H9 (cell line): Measurements from ENCODE around the gene FBXL7. TPM values are rescaled to one million over a fixed set of nuclear protein-coding genes. Genes with fewer than 3 reads are reported as not detected.

Experiments
- DNase-seq: peaks from one replicate; pipeline ENCODE4 v3.0.0-alpha.2; 2017
- H2AFZ ChIP-seq: one replicate; pipeline ENCODE4 v1.6.1; 2013; ENCODE audit warnings: mild to moderate bottlenecking, low read length, control low read depth, moderate library complexity
- H2AK5ac ChIP-seq: 2 replicates; pipeline ENCODE4 v1.6.1; 2013; ENCODE audit warnings: low read length, control low read depth, mixed read lengths; ENCODE audit not compliant: insufficient read length
- H2BK120ac ChIP-seq: one replicate; pipeline ENCODE4 v1.6.1; 2013; ENCODE audit warnings: low read depth, mild to moderate bottlenecking, low read length, control low read depth, inconsistent platforms; ENCODE audit not compliant: poor library complexity, severe bottlenecking
- H2BK12ac ChIP-seq: 2 replicates; pipeline ENCODE4 v1.6.1; 2013; ENCODE audit warnings: low read length, control low read depth, mixed read lengths, low read depth; ENCODE audit not compliant: insufficient read length
- H2BK15ac ChIP-seq: 2 replicates; pipeline ENCODE4 v1.6.1; 2013; ENCODE audit warnings: low read depth, low read length, control low read depth
- H2BK20ac ChIP-seq: one replicate; pipeline ENCODE4 v1.6.1; 2013; ENCODE audit warnings: low read depth, mild to moderate bottlenecking, low read length, control low read depth, inconsistent platforms; ENCODE audit not compliant: poor library complexity, severe bottlenecking
- H2BK5ac ChIP-seq: 2 replicates; pipeline ENCODE4 v1.6.1; 2013; ENCODE audit warnings: low read length, control low read depth, mixed read lengths; ENCODE audit not compliant: insufficient read length
- H3K14ac ChIP-seq: 2 replicates; pipeline ENCODE4 v1.6.1; 2013; ENCODE audit warnings: low read length, control low read depth; ENCODE audit not compliant: insufficient read depth
- H3K18ac ChIP-seq: 2 replicates; pipeline ENCODE4 v1.6.1; 2013; ENCODE audit warnings: low read depth, mild to moderate bottlenecking, mixed read lengths, low read length, control low read depth; ENCODE audit not compliant: insufficient read length
- H3K23ac ChIP-seq: 2 replicates; pipeline ENCODE4 v1.6.1; 2013; ENCODE audit warnings: low read length, control low read depth, mixed read lengths, low read depth; ENCODE audit not compliant: insufficient read length
- H3K23me2 ChIP-seq: 2 replicates; pipeline ENCODE4 v1.6.1; 2013; ENCODE audit warnings: low read depth, mild to moderate bottlenecking, mixed read lengths, low read length, control low read depth; ENCODE audit not compliant: insufficient read length, poor library complexity, severe bottlenecking
- H3K27ac ChIP-seq: 2 replicates; pipeline ENCODE4 v1.5.1; 2013; ENCODE audit warnings: low read length, control low read depth, mixed read lengths, low read depth; ENCODE audit not compliant: insufficient read length
- H3K27me3 ChIP-seq: 2 replicates; pipeline ENCODE4 v1.6.1; 2013; ENCODE audit warnings: low read length, control low read depth, inconsistent platforms; ENCODE audit not compliant: insufficient read depth
- H3K4ac ChIP-seq: 2 replicates; pipeline ENCODE4 v1.6.1; 2013; ENCODE audit warnings: low read depth, mild to moderate bottlenecking, control low read depth, inconsistent platforms, low read length, moderate library complexity
- H3K4me1 ChIP-seq: 2 replicates; pipeline ENCODE4 v1.6.1; 2013; ENCODE audit warnings: low read length, control low read depth, inconsistent platforms; ENCODE audit not compliant: insufficient read depth
- H3K4me2 ChIP-seq: 2 replicates; pipeline ENCODE4 v1.6.1; 2013; ENCODE audit warnings: low read length, control low read depth, mixed read lengths; ENCODE audit not compliant: insufficient read length, insufficient read depth
- H3K56ac ChIP-seq: 2 replicates; pipeline ENCODE4 v1.6.1; 2013; ENCODE audit warnings: low read depth, mild to moderate bottlenecking, mixed read lengths, low read length, control low read depth; ENCODE audit not compliant: insufficient read length
- H3K79me1 ChIP-seq: 2 replicates; pipeline ENCODE4 v1.6.1; 2013; ENCODE audit warnings: low read depth, mild to moderate bottlenecking, moderate library complexity, low read length, control low read depth, inconsistent platforms; ENCODE audit not compliant: insufficient read depth, poor library complexity, severe bottlenecking
- H3K79me2 ChIP-seq: 2 replicates; pipeline ENCODE4 v1.6.1; 2013; ENCODE audit warnings: low read length, control low read depth, inconsistent platforms; ENCODE audit not compliant: insufficient read depth
- H3K9ac ChIP-seq: 2 replicates; pipeline ENCODE4 v1.6.1; 2013; ENCODE audit warnings: low read length, control low read depth, mixed read lengths; ENCODE audit not compliant: insufficient read length; ENCODE audit errors: extremely low read depth
- H3K9me3 ChIP-seq: one replicate; pipeline ENCODE4 v1.6.1; 2013; ENCODE audit warnings: low read depth, low read length, inconsistent platforms; ENCODE audit not compliant: control insufficient read depth
- H3T11ph ChIP-seq: one replicate; pipeline ENCODE4 v1.6.1; 2013; ENCODE audit warnings: mild to moderate bottlenecking, low read length, control low read depth, inconsistent platforms
- H4K20me1 ChIP-seq: one replicate; pipeline ENCODE4 v1.6.1; 2013; ENCODE audit not compliant: control insufficient read depth, insufficient read length, insufficient read depth
- H4K5ac ChIP-seq: 2 replicates; pipeline ENCODE4 v1.6.1; 2013; ENCODE audit warnings: low read depth, mild to moderate bottlenecking, mixed read lengths, low read length, control low read depth; ENCODE audit not compliant: insufficient read length
- H4K8ac ChIP-seq: replicated peaks from 2 replicates; pipeline ENCODE4 v1.6.1; 2013; ENCODE audit warnings: low read length, control low read depth, mixed read lengths, low read depth; ENCODE audit not compliant: insufficient read length
- H4K91ac ChIP-seq: 2 replicates; pipeline ENCODE4 v1.6.1; 2013; ENCODE audit warnings: low read depth, mild to moderate bottlenecking, moderate library complexity, mixed read lengths, low read length, control low read depth; ENCODE audit not compliant: insufficient read length
- H3K27ac Mint-ChIP-seq, 3 experiments: 2 replicates in 2 of 3; 3 replicates in 1 of 3; pipeline ENCODE4 v1.8.0; 2020 to 2021; ENCODE audit warnings: mixed read lengths in 3 of 3, mild to moderate bottlenecking in 1 of 3, moderate library complexity in 1 of 3
- H3K27me3 Mint-ChIP-seq: 2 replicates; pipeline ENCODE4 v1.8.0; 2021; ENCODE audit warnings: low read depth, mild to moderate bottlenecking, moderate library complexity, mixed read lengths
- H3K36me3 Mint-ChIP-seq, 3 experiments: 2 replicates in 2 of 3; 3 replicates in 1 of 3; pipeline ENCODE4 v1.8.0; 2020 to 2021; ENCODE audit warnings: low read depth in 3 of 3, mixed read lengths in 3 of 3; ENCODE audit not compliant: insufficient read depth in 1 of 3
- H3K4me1 Mint-ChIP-seq, 2 experiments: 2 replicates each; pipeline ENCODE4 v1.8.0; 2020; ENCODE audit warnings: mixed read lengths in 2 of 2
- H3K4me3 Mint-ChIP-seq, 2 experiments: 2 replicates in 1 of 2; 3 replicates in 1 of 2; pipeline ENCODE4 v1.8.0; 2020 to 2021; ENCODE audit warnings: mild to moderate bottlenecking in 2 of 2, mixed read lengths in 2 of 2, moderate library complexity in 1 of 2
- H3K9me3 Mint-ChIP-seq, 2 experiments: 2 replicates in 1 of 2; 3 replicates in 1 of 2; pipeline ENCODE4 v1.8.0; 2020; ENCODE audit warnings: mild to moderate bottlenecking in 2 of 2, mixed read lengths in 2 of 2, moderate library complexity in 1 of 2
- WGBS: extraction: QIAGEN DNeasy Blood & Tissue Kit; methylation state at CpG from one replicate; pipeline ENCODE4 v1.1.7; 2013; ENCODE audit warnings: missing lambda C conversion rate, low lambda C conversion rate, mixed read lengths; ENCODE audit not compliant: insufficient read length; ENCODE audit errors: extremely low coverage; 5-methylcytosine and 5-hydroxymethylcytosine counted together
- total RNA-seq: library from RNA; stranded (reverse); gene quantifications from 2 replicates; pipeline ENCODE4 v1.2.1, GENCODE V29; 2021
- TF ChIP-seq, protein P1 (sequence below): fragments of 200-600 bp; sonication (generic); conservative IDR thresholded peaks from 3 replicates; pipeline ENCODE4 v1.8.0; 2021; ENCODE audit warnings: antibody characterized with exemption, mild to moderate bottlenecking

FBXL7 gene
- total RNA-seq, 1 experiment from 2014 or later, result 14.6 TPM

DNA sequence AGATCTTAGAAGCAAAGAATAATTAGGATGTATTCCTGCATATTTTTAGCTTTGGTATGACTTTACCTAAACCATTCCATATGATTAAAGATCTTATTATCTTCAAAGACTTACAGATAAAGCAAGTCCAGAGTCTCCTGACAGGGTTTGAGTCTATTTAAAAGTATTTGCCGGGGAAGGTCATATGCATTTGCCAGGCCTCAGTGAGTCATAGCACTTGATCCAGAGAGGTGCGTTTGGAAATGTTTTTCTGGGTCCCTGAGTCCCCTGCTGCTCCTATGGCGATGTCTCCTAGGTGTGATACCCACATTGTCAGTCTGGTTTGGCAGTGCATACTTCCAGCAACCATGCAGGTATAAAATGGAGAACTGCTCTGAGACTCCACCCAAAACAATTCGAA lies 217.0 kb downstream of the FBXL7 start:
- no peak for DNase-seq
- no peak overlapping the region for H4K5ac ChIP-seq
- TF ChIP-seq, protein P1, sequence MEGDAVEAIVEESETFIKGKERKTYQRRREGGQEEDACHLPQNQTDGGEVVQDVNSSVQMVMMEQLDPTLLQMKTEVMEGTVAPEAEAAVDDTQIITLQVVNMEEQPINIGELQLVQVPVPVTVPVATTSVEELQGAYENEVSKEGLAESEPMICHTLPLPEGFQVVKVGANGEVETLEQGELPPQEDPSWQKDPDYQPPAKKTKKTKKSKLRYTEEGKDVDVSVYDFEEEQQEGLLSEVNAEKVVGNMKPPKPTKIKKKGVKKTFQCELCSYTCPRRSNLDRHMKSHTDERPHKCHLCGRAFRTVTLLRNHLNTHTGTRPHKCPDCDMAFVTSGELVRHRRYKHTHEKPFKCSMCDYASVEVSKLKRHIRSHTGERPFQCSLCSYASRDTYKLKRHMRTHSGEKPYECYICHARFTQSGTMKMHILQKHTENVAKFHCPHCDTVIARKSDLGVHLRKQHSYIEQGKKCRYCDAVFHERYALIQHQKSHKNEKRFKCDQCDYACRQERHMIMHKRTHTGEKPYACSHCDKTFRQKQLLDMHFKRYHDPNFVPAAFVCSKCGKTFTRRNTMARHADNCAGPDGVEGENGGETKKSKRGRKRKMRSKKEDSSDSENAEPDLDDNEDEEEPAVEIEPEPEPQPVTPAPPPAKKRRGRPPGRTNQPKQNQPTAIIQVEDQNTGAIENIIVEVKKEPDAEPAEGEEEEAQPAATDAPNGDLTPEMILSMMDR, result no peak
- H3K23me2 ChIP-seq, result no peaks in the 10 kb centered on the region
- H2BK5ac ChIP-seq, result no peak overlapping the region
- H3K23ac ChIP-seq, result no peak overlapping the region
- no peak overlapping the region for H2AK5ac ChIP-seq
- H2BK12ac ChIP-seq, result no peak overlapping the region
- no peak overlapping the region for H3K27ac Mint-ChIP-seq
- H3K9me3 Mint-ChIP-seq, result no peaks in the 10 kb centered on the region
- H3K36me3 Mint-ChIP-seq, result no peaks in the 10 kb centered on the region
- no peak overlapping the region for H4K8ac ChIP-seq
- H4K20me1 ChIP-seq, result no peaks in the 10 kb centered on the region
- H3K4me2 ChIP-seq, result no peak overlapping the region
- H3T11ph ChIP-seq, result no peak overlapping the region
- H3K18ac ChIP-seq, result no peak overlapping the region
- H3K56ac ChIP-seq, result no peak overlapping the region
- H3K4me1 Mint-ChIP-seq, result peaks cover 31 to 42% of the 10 kb centered on the region in 2 experiments
- no CpG with 5 or more reads among the region's 4 CpGs for WGBS
- H2AFZ ChIP-seq, result no peak overlapping the region
- no peak overlapping the region for H3K4ac ChIP-seq
- no peak overlapping the region for H3K14ac ChIP-seq
- no peak overlapping the region for H3K27ac ChIP-seq
- H3K4me3 Mint-ChIP-seq, result no peak overlapping the region
- H2BK20ac ChIP-seq, result no peak overlapping the region
- H2BK15ac ChIP-seq, result no peak overlapping the region
- H2BK120ac ChIP-seq, result no peak overlapping the region
- no peaks in the 10 kb centered on the region for H3K27me3 ChIP-seq
- no peaks in the 10 kb centered on the region; the same call in 1 of the 2 replicates for H3K79me2 ChIP-seq
- no peaks in the 10 kb centered on the region for H3K27me3 Mint-ChIP-seq
- no peaks in the 10 kb centered on the region for H3K79me1 ChIP-seq
- peaks cover 4% of the 10 kb centered on the region; the same call in 1 of the 2 replicates for H3K4me1 ChIP-seq
- no peak overlapping the region for H3K9ac ChIP-seq
- H3K9me3 ChIP-seq, result no peaks in the 10 kb centered on the region
- no peak overlapping the region for H4K91ac ChIP-seq
